Activated T-helper 1 cell treated with anti-CD3 and anti-CD28 coated beads, Interleukin-12 subunit alpha, Interleukin-12 subunit beta, Interleukin-2, Interleukin-4 antibody, amounts not matched to agents 30 ng/mL and 10 ng/mL and 1 ng/mL, durations not matched to agents 14 hours and 24 hours and 36 hours (primary cell): ENCODE results near the gene ZBTB8B. TPM values are rescaled to one million over a fixed set of nuclear protein-coding genes. Genes with fewer than 3 reads are reported as not detected.
"Not testable (repeated sequence)": the region's sequence is repeated elsewhere in the genome, so short reads cannot be mapped to it uniquely, and the experiment has no call there.

ENCODE experiments used
- DNase-seq: peaks from one replicate; pipeline ENCODE4 v3.0.0; 2021; ENCODE audit warnings: low spot score
- H3K27ac Mint-ChIP-seq: one replicate; pipeline ENCODE4 v1.8.0; 2021; ENCODE audit warnings: mild to moderate bottlenecking, mixed read lengths
- H3K27me3 Mint-ChIP-seq: one replicate; pipeline ENCODE4 v1.8.0; 2022; ENCODE audit warnings: mild to moderate bottlenecking, moderate library complexity, mixed read lengths; ENCODE audit not compliant: insufficient read depth
- H3K36me3 Mint-ChIP-seq: one replicate; pipeline ENCODE4 v1.8.0; 2021; ENCODE audit warnings: low read depth, mixed read lengths
- H3K4me1 Mint-ChIP-seq: one replicate; pipeline ENCODE4 v1.8.0; 2021; ENCODE audit warnings: low read depth, mixed read lengths
- H3K4me3 Mint-ChIP-seq: one replicate; pipeline ENCODE4 v1.8.0; 2021; ENCODE audit warnings: mild to moderate bottlenecking, moderate library complexity, mixed read lengths
- H3K9me3 Mint-ChIP-seq: one replicate; pipeline ENCODE4 v1.8.0; 2021; ENCODE audit warnings: mixed read lengths
- intact Hi-C: fragments of 100-400 bp; cut with micrococcal nuclease; formaldehyde crosslinking; loops from one replicate; pipeline ENCODE4 v1.15.1; 2024
- total RNA-seq: library from RNA; stranded (reverse); gene quantifications from 2 replicates; pipeline ENCODE4 v1.2.3, GENCODE V29; 2022

The ZBTB8B gene
- not detected in 2 replicates for total RNA-seq

DNA sequence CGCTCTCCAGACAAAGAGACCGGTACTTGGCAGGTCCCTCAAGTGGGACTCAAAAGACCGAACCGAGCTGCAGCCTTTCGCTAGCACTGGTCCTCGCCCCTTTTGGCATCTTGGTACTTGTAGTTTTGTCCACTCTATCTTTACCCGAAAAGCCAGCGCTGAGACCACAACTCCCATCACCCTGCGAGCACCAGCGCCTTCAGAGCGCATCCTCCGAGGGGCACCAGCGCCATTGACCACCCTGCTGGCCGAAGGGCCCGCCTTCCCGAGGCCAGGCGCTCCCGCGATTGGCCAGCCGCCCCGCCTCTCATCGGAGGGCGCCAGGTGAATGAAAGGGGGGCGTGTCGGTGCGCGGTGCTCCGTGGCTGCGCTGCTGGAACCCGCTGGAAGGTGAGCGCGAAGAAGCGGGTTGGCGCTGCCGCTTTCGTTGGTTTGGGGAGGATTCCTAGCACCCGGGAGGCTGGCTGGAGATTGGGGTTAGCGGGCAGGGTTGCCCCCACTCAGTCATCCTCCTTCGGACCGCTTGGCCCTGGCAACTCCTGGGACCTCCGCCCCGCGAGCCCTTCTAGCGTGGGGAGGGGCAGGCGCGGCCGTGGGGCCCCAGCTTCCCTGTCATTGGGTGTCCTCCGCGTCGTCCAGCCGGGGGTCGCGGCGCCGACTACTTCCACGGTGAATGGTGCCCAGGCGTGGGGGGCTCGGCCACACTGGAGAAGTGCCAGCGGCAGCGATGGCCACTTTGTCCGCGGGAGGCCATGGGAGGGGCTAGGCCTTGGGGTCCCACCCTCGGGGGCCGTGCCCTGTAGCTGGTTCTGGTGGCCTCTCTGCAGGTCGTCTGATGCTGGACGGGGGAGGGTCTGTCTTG, at the start of gene ZBTB8B:
Gene ZBTB8B (plus strand): TSS at position 357 of the 862 bp plus-strand sequence. CDS start 5,553 bp downstream, outside the sequence.
- Mint-ChIP-seq H3K27me3 (peaks cover 57% of the 10 kb centered on the region), H3K4me3 (peak within 1 kb of the TSS; percentile 57), H3K36me3 (peaks cover 5% of the 10 kb centered on the region), H3K4me1 (peaks cover 14% of the 10 kb centered on the region), H3K9me3 (no peaks in the 10 kb centered on the region), H3K27ac (no peak within 1 kb of the TSS)
- DNase-seq = no peak
- intact Hi-C loops = no loop called here

- H3K4me1 Mint-ChIP-seq = no peaks in the 10 kb centered on the region
- no peak for DNase-seq
- H3K27me3 Mint-ChIP-seq = peaks cover 41% of the 10 kb centered on the region
- no peak overlapping the region for H3K27ac Mint-ChIP-seq
- H3K4me3 Mint-ChIP-seq = no peak overlapping the region
- no peaks in the 10 kb centered on the region for H3K9me3 Mint-ChIP-seq
- intact Hi-C loops = no loop called here
- H3K36me3 Mint-ChIP-seq = no peaks in the 10 kb centered on the region
These were observed 43.1 kb upstream of the ZBTB8B start for GRCh38 chr1:32421775-32422174.

GRCh38 chr1:32426489-32427255, 38.2 kb upstream of the ZBTB8B start:
- DNase-seq = no peak
- H3K27ac Mint-ChIP-seq = no peak overlapping the region
- intact Hi-C loops = no loop called here
- H3K9me3 Mint-ChIP-seq = no peaks in the 10 kb centered on the region
- peaks cover 66% of the 10 kb centered on the region for H3K27me3 Mint-ChIP-seq
- H3K4me3 Mint-ChIP-seq = no peak overlapping the region
- H3K36me3 Mint-ChIP-seq = no peaks in the 10 kb centered on the region
- H3K4me1 Mint-ChIP-seq = no peaks in the 10 kb centered on the region

- intact Hi-C loops = no loop called here
- no peaks in the 10 kb centered on the region for H3K4me1 Mint-ChIP-seq
- H3K27me3 Mint-ChIP-seq = peaks cover 66% of the 10 kb centered on the region
- DNase-seq = no peak
- no peak overlapping the region for H3K4me3 Mint-ChIP-seq
- no peak overlapping the region for H3K27ac Mint-ChIP-seq
- no peaks in the 10 kb centered on the region for H3K9me3 Mint-ChIP-seq
- no peaks in the 10 kb centered on the region for H3K36me3 Mint-ChIP-seq
These were observed 37.5 kb upstream of the ZBTB8B start for GRCh38 chr1:32427264-32427963.

DNA sequence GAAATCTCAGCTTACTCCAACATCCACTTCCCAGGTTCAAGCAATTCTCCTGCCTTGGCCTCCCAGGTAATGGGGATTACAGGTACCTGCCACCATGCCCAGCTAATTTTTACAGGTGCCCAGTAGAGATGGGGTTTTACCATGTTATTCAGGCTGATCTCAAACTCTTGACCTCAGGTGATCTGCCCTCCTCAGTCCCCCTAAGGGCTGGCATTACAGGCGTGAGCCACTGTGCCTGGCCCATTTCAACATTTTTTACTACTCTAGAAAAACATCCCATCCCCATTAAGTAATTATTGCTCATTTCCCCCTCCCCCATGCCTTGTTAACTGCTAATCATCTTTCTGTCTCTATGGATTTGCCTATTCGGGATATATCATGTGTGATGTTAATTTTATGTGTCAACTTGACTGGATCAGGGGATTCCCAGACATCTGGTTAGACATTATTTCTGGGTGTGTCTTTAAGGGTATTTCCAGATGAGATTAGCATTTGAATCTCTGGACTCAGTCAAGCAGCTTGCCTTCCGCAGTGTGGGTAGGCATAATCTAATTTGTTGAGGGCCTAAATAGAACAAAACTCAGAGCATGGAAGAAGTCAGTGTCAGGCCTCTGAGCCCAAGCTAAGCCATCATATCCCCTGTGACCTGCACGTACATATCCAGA, 33.0 kb upstream of the ZBTB8B start:
- Mint-ChIP-seq H3K9me3 (no peaks in the 10 kb centered on the region), H3K36me3 (no peaks in the 10 kb centered on the region), H3K27me3 (peaks cover 44% of the 10 kb centered on the region)

DNA sequence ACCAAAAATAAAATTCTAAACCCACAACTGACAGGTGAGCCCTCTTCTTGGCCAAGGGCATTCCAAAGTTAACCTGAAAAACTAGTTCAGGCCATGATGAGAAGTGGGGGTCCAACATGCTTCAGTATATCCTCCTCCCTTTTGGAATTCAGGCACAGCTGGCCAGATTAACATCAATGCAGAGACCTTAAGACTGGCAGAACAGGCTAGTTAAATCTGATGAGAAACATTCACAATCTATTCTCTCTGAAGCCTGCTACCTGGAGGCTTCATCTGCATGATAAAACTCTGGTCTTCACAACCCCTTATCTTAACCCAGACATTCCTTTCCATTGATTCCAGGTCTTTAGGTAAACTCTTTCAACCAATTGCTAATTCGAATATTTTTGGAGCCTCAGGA, 26.7 kb upstream of the ZBTB8B start:
- no peak overlapping the region for H3K4me3 Mint-ChIP-seq
- H3K36me3 Mint-ChIP-seq = no peaks in the 10 kb centered on the region
- DNase-seq = no peak
- peaks cover 2% of the 10 kb centered on the region for H3K9me3 Mint-ChIP-seq
- intact Hi-C loops = no loop called here
- H3K27ac Mint-ChIP-seq = no peak overlapping the region
- H3K27me3 Mint-ChIP-seq = peaks cover 12% of the 10 kb centered on the region
- H3K4me1 Mint-ChIP-seq = no peaks in the 10 kb centered on the region

More for the DNA sequence above, 33.0 kb upstream of the ZBTB8B start:
- H3K4me3 Mint-ChIP-seq = no peak overlapping the region
- no peaks in the 10 kb centered on the region for H3K4me1 Mint-ChIP-seq
- no peak overlapping the region for H3K27ac Mint-ChIP-seq
- no peak for DNase-seq
- intact Hi-C loops = no loop called here

DNA sequence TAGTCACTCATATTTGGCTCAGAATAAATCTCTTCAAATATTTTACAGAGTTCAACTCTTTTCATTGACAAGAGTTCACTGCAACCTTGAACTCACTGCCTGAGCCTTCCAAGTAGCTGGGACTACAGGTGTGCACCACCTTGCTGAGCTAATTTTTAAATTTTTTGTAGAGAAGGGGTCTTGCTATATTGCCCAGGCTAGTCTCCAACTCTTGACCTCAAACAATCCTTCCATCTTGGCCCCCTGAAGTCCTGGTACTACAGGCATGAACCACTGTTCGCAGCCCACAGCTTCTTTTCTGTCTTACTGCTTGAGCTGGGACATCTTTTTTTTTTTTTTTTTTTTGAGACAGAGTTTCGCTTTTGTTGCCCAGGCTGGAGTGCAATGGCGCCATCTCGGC, 26.1 kb upstream of the ZBTB8B start:
- H3K36me3 Mint-ChIP-seq, H3K9me3 Mint-ChIP-seq, DNase-seq, H3K27ac Mint-ChIP-seq, H3K4me3 Mint-ChIP-seq, intact Hi-C loops, H3K4me1 Mint-ChIP-seq: not testable (repeated sequence)
- peaks cover 13% of the 10 kb centered on the region for H3K27me3 Mint-ChIP-seq

GRCh38 chr1:32441467-32441866, 23.4 kb upstream of the ZBTB8B start:
- H3K9me3 Mint-ChIP-seq, intact Hi-C loops, H3K36me3 Mint-ChIP-seq, H3K4me1 Mint-ChIP-seq, H3K4me3 Mint-ChIP-seq, H3K27ac Mint-ChIP-seq, DNase-seq: not testable (repeated sequence)
- H3K27me3 Mint-ChIP-seq = peaks cover 19% of the 10 kb centered on the region

- DNase-seq = no peak
- no peaks in the 10 kb centered on the region for H3K36me3 Mint-ChIP-seq
- no peak overlapping the region for H3K4me3 Mint-ChIP-seq
- H3K27me3 Mint-ChIP-seq = peaks cover 23% of the 10 kb centered on the region
- no peaks in the 10 kb centered on the region for H3K4me1 Mint-ChIP-seq
- peaks cover 4% of the 10 kb centered on the region for H3K9me3 Mint-ChIP-seq
- no peak overlapping the region for H3K27ac Mint-ChIP-seq
- intact Hi-C loops = loop anchor here (5.0 kb wide), 1 partner anchor 325 kb away; no protein-coding TSS in a partner anchor
These were observed 17.2 kb upstream of the ZBTB8B start for GRCh38 chr1:32447469-32448185.

- H3K36me3 Mint-ChIP-seq, H3K27ac Mint-ChIP-seq, H3K9me3 Mint-ChIP-seq, H3K4me3 Mint-ChIP-seq, H3K4me1 Mint-ChIP-seq: not testable (repeated sequence)
- intact Hi-C loops = loop anchor here (5.0 kb wide), 1 partner anchor 324 kb away; no protein-coding TSS in a partner anchor
- H3K27me3 Mint-ChIP-seq = peaks cover 23% of the 10 kb centered on the region
- DNase-seq = peak; percentile 24
These were observed 16.6 kb upstream of the ZBTB8B start for GRCh38 chr1:32448186-32448772.

GRCh38 chr1:32448773-32449456, 16.0 kb upstream of the ZBTB8B start:
- Mint-ChIP-seq H3K4me3 (no peak overlapping the region), H3K4me1 (no peaks in the 10 kb centered on the region), H3K27ac (no peak overlapping the region), H3K27me3 (peaks cover 21% of the 10 kb centered on the region), H3K9me3 (peaks cover 4% of the 10 kb centered on the region), H3K36me3 (no peaks in the 10 kb centered on the region)
- intact Hi-C loops = loop anchor here (5.0 kb wide), 1 partner anchor 323 kb away; no protein-coding TSS in a partner anchor
- no peak for DNase-seq
